Neutrophil (primary cell): ENCODE measurements around the gene PLP2.

Experiments used
- H3K27ac ChIP-seq: fragments of 200-600 bp; sonication (generic); 2 replicates; pipeline ENCODE4 v1.5.1; 2016; ENCODE audit warnings: mild to moderate bottlenecking, moderate library complexity
- H3K27me3 ChIP-seq: fragments of 200-600 bp; sonication (generic); 2 replicates; pipeline ENCODE4 v1.6.0; 2016; ENCODE audit warnings: mild to moderate bottlenecking
- H3K36me3 ChIP-seq: fragments of 200-600 bp; sonication (generic); 2 replicates; pipeline ENCODE4 v1.5.1; 2017
- H3K4me1 ChIP-seq, 2 experiments: fragments of 200-600 bp in 1 of 2; sonication (generic) in 1 of 2; 1 replicate in 1 of 2; 2 replicates in 1 of 2; pipeline versions ENCODE4 v1.5.1 to v1.6.1; 2013 to 2016; ENCODE audit warnings: low read depth in 1 of 2, low read length in 1 of 2, mild to moderate bottlenecking in 1 of 2, moderate library complexity in 1 of 2; ENCODE audit not compliant: control insufficient read depth in 1 of 2, insufficient read depth in 1 of 2
- H3K4me3 ChIP-seq, 2 experiments: fragments of 200-600 bp in 1 of 2; sonication (generic) in 1 of 2; 1 replicate in 1 of 2; 2 replicates in 1 of 2; pipeline ENCODE4 v1.5.1; 2013 to 2016; ENCODE audit warnings: low read depth in 1 of 2, low read length in 1 of 2, mild to moderate bottlenecking in 1 of 2, moderate library complexity in 1 of 2
- H3K9me3 ChIP-seq: fragments of 200-600 bp; sonication (generic); 2 replicates; pipeline ENCODE4 v1.5.1; 2016
- TF ChIP-seq, protein P1 (sequence below): fragments of 200-600 bp; sonication (generic); IDR thresholded peaks from 2 replicates; pipeline ENCODE4 v1.5.1; 2016; ENCODE audit warnings: antibody characterized with exemption

The PLP2 gene

DNA sequence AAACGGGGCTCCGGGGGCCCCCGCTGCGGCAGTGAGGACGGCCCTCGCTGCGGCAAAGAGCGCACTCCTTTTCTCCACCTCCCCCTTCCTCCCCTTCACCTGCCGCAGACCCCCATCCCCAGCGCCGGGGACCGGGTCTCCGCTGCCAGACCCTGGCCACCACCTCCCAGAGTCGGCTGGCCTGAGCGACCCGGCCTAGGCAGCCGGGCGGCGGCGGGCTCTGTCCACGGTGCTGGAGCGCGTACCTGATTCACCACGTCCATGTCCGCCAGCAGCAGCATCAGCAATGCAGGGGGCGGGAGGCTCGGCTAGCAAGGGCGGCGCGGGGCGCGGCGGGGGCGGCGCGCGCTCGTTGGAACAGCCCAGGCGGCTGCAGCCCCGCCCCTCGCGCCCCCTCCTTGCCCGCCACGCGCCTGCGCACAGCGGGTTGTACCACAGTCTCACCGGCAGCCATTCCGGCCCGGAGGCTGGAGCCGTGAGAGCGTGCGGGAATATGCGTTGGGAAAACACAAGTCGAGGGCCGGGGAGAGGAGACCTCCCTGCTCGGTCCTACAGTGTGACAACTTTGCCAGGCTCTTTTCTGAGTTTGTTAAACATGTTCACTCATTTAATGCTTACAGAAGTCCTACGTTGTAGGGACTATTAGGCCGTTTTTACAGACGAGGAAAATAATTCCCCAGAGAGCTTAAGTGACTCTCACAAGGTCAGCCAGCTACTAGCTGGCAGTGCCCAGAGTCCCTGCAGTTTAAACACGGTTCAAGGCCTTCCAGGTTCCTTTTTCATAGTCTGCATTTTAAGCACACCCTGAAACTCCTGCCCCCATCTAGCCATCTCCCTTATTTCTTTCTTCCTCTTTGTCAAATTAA is 28.4 kb downstream of the PLP2 start, which contains the start of gene SYP:
Gene SYP (minus strand): TSS at position 288 of the 866 bp plus-strand sequence. CDS start 7 bp downstream, at position 281.
- H3K27ac ChIP-seq = no peak within 1 kb of the TSS
- H3K4me3 ChIP-seq = peak within 1 kb of the TSS; percentile 32 to 43

DNA sequence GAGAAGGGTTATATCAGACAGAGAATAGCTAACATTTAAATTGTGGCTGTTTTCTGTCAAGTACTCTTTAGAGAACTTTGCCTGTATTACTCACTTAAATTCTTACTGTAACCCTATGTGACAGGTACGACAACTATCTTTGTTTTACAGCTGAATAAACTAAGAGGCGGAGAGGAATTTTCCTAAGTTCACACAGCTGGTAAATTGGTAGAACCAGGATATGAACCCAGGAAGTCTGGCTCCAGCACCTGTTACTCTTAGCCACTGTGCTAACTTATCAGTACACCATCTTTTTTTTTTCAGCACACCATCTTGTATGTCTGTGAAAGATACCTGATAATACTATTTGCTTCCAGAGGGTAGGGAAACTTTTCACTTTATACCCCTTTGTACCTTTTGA is 30.3 kb downstream of the PLP2 start:
- Histone ChIP-seq H3K36me3 (no peaks in the 10 kb centered on the region), H3K4me1 (peaks cover 0 to 9% of the 10 kb centered on the region in 2 experiments), H3K9me3 (no peaks in the 10 kb centered on the region), H3K27ac (no peak overlapping the region), H3K27me3 (peaks cover 29% of the 10 kb centered on the region), H3K4me3 (no peak overlapping the region)
- TF ChIP-seq, protein P1, sequence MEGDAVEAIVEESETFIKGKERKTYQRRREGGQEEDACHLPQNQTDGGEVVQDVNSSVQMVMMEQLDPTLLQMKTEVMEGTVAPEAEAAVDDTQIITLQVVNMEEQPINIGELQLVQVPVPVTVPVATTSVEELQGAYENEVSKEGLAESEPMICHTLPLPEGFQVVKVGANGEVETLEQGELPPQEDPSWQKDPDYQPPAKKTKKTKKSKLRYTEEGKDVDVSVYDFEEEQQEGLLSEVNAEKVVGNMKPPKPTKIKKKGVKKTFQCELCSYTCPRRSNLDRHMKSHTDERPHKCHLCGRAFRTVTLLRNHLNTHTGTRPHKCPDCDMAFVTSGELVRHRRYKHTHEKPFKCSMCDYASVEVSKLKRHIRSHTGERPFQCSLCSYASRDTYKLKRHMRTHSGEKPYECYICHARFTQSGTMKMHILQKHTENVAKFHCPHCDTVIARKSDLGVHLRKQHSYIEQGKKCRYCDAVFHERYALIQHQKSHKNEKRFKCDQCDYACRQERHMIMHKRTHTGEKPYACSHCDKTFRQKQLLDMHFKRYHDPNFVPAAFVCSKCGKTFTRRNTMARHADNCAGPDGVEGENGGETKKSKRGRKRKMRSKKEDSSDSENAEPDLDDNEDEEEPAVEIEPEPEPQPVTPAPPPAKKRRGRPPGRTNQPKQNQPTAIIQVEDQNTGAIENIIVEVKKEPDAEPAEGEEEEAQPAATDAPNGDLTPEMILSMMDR = no peak

More for the DNA sequence above, 28.4 kb downstream of the PLP2 start, which contains the start of gene SYP:
- Histone ChIP-seq H3K9me3 (no peaks in the 10 kb centered on the region), H3K36me3 (no peaks in the 10 kb centered on the region), H3K4me1 (peaks cover 0 to 9% of the 10 kb centered on the region in 2 experiments), H3K27me3 (peaks cover 29% of the 10 kb centered on the region)
- TF ChIP-seq, protein P1 = no peak

DNA sequence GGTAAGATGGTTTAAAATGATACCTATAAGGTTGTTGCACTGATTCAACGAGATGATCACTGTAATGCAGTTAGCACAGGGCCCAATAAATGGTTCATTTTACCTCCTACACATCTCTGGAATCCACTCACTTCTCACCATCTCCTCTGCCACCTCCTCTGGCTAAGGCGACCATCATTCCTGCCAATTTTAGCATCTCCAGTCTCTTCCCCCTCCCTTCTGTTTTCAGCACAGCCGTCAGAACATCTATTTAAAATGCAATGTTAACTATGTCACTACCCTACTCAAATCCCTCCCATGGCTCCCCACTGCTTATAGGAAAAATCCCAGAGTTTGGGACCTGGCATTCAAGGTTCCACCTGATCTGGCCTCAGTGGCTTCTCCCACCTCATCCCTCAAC is 31.8 kb downstream of the PLP2 start:
- Histone ChIP-seq H3K4me1 (peaks cover 0 to 9% of the 10 kb centered on the region in 2 experiments), H3K27ac (no peak overlapping the region), H3K9me3 (no peaks in the 10 kb centered on the region), H3K27me3 (peaks cover 18% of the 10 kb centered on the region), H3K36me3 (no peaks in the 10 kb centered on the region), H3K4me3 (no peak overlapping the region)
- TF ChIP-seq, protein P1 = no peak

DNA sequence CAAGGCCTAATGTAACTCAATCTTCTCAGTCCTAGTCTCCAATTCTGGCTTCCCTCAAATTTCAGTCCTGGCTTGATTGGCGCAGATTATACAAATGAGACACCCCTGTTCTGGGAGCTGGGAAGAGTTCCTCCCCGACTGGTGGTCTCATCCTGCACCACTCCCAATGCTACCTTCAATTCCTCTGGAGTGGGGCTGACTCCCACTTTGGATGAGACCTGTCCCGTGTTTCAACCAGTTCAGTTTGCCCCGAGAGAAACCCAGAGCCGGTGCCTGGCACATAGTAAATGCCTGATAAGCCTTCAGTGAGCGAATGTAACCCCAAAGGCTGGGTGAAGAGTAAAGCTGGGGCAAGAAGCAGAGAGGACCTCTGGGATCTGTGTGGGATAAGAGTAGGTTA is 32.3 kb downstream of the PLP2 start:
- H3K4me3 ChIP-seq = no peak overlapping the region
- peaks cover 14% of the 10 kb centered on the region for H3K27me3 ChIP-seq
- peaks cover 0 to 9% of the 10 kb centered on the region in 2 experiments for H3K4me1 ChIP-seq
- no peaks in the 10 kb centered on the region for H3K9me3 ChIP-seq
- TF ChIP-seq, protein P1 = no peak
- H3K27ac ChIP-seq = no peak overlapping the region
- H3K36me3 ChIP-seq = no peaks in the 10 kb centered on the region

DNA sequence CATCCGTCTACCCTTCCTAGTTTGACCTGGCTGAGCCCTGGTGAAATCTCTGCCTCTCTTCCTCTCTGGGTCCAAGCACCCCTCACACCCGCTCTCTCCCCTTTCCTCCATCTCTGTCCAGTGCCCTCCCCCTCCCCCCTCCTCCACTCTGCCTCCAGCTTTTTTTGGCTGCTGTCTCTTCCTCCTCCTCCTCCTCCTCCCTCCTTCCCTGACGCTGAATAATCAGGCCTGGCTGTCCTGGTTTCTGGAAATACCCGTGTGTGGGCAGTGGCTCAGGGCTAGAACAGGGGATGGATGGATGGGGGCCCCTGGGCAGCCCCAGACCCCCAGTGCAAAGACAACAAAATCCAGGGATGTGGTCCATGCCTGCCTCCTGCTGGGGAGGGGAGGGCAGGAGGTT is 33.0 kb downstream of the PLP2 start:
- TF ChIP-seq, protein P1 = no peak
- H3K9me3 ChIP-seq = no peaks in the 10 kb centered on the region
- H3K4me3 ChIP-seq = no peak overlapping the region

More for the DNA sequence above, 33.0 kb downstream of the PLP2 start:
- H3K4me1 ChIP-seq = peaks cover 0 to 9% of the 10 kb centered on the region in 2 experiments
- no peak overlapping the region for H3K27ac ChIP-seq
- no peaks in the 10 kb centered on the region for H3K36me3 ChIP-seq
- H3K27me3 ChIP-seq = peaks cover 7% of the 10 kb centered on the region
